Erythroblast (primary cell): ENCODE measurements around the gene CNIH1.
"Not testable (repeated sequence)": the region's sequence is repeated elsewhere in the genome, so short reads cannot be mapped to it uniquely, and the experiment has no call there.

Experiments used
- DNase-seq, 2 experiments: peaks; one replicate each; lab custom pipeline; 2025; lab: John Stamatoyannopoulos, UW
- GATA1 ChIP-seq: IDR thresholded peaks from 2 replicates; pipeline ENCODE4 v1.6.1; 2011; ENCODE audit warnings: low read depth, mild to moderate bottlenecking, control low read depth, low read length, moderate library complexity
- POLR2A ChIP-seq: IDR thresholded peaks from 2 replicates; pipeline ENCODE4 v1.6.1; 2011; ENCODE audit warnings: mild to moderate bottlenecking, low read length

The CNIH1 gene

GRCh38 chr14:54435500-54435981, 5.6 kb downstream of the CNIH1 start:
- TF ChIP-seq POLR2A (peak; percentile 29), GATA1 (no peak)
- DNase-seq = peak; percentile 80 to 88

- DNase-seq = no peak
- TF ChIP-seq POLR2A = no peak
- no peak for TF ChIP-seq GATA1
Observed at GRCh38 chr14:54428527-54428926, 12.6 kb downstream of the CNIH1 start.

- no peak for DNase-seq
Observed at GRCh38 chr14:54427871-54428270, 13.3 kb downstream of the CNIH1 start.

GRCh38 chr14:54425537-54426274, 15.5 kb downstream of the CNIH1 start:
- no peak for TF ChIP-seq GATA1
- DNase-seq = peak in 1 of 2 experiments; percentile 30

More at GRCh38 chr14:54427871-54428270, 13.3 kb downstream of the CNIH1 start:
- TF ChIP-seq POLR2A (no peak), GATA1 (no peak)

GRCh38 chr14:54425068-54425467, 16.1 kb downstream of the CNIH1 start:
- no peak for DNase-seq
- TF ChIP-seq GATA1 = no peak
- no peak for TF ChIP-seq POLR2A

GRCh38 chr14:54424479-54424901, 16.7 kb downstream of the CNIH1 start:
- TF ChIP-seq GATA1 = no peak
- no peak for TF ChIP-seq POLR2A
- DNase-seq = peak in 1 of 2 experiments; percentile 5

GRCh38 chr14:54423991-54424390, 17.2 kb downstream of the CNIH1 start:
- TF ChIP-seq GATA1 (no peak), POLR2A (no peak)
- DNase-seq = no peak

- TF ChIP-seq GATA1 = no peak
- no peak for TF ChIP-seq POLR2A
- peak; percentile 26 to 50 for DNase-seq
Observed at GRCh38 chr14:54420478-54421142, 20.6 kb downstream of the CNIH1 start.

- no peak for DNase-seq
- TF ChIP-seq GATA1 (no peak), POLR2A (no peak)
Observed at GRCh38 chr14:54411371-54411770, 29.8 kb downstream of the CNIH1 start.

- no peak for DNase-seq
- TF ChIP-seq POLR2A (no peak), GATA1 (no peak)
Observed at GRCh38 chr14:54410215-54410614, 31.0 kb downstream of the CNIH1 start.

- DNase-seq = not testable (repeated sequence)
Observed at GRCh38 chr14:54403401-54404005, 37.7 kb downstream of the CNIH1 start.

- DNase-seq = no peak
- no peak for TF ChIP-seq POLR2A
- TF ChIP-seq GATA1 = no peak
Observed at GRCh38 chr14:54399560-54399959, 41.6 kb downstream of the CNIH1 start.

GRCh38 chr14:54396493-54397335, 44.5 kb downstream of the CNIH1 start, which contains the start of gene CDKN3:
Gene CDKN3 (plus strand): TSS chr14:54397007. CDS start chr14:54397069, 62 bp downstream.
- peak; percentile 99 for DNase-seq
- TF ChIP-seq POLR2A = peak; percentile 98
- TF ChIP-seq GATA1 = no peak
